ENCODE data around the gene CCDC13.

The CCDC13 gene

DNA sequence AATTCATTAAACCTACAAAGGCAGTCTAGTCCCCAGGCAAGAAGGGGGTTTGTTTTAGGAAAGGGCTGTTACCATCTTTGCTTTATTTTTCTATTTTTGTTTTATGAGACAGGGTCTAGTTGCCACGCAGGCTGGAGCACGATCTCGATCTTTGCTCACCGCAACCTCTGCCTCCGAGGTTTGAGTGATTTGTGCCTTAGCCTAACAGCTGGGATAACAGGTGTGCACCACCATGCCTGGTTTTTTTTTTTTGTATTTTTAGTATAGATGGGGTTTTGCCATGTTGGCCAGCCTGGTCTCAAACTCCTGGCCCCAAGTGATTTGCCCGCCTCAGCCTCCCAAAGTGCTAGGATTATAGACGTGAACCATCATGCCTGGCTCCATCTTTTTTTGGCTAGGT, 26.3 kb upstream of the CCDC13 start:
- DNase-seq: no peak

DNA sequence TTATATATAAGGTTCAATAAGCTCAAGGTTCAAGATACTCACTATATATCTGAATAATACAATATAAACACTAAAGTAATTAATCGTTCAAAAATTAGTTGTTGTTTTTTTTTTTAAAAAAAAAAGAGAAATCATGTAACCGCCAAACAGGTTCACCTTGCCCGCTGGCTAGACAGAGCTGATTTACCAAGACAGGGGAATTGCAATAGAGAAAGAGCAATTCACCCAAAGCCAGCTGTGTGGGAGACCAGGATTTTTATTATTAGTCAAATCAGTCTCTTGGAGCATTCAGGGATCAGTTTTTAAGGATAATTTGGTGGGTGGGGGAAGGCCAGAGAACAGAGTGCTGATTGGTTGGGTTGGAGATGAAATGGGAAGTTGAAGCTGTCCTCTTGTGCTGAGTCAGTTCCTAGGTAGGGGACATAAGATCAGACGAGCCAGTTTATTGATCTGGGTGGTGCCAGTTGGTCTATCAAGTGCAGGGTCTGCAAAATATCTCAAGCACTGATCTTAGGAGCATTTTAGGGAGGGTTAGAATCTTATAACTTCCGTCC, 23.4 kb upstream of the CCDC13 start:
- DNase-seq: no peak

DNA sequence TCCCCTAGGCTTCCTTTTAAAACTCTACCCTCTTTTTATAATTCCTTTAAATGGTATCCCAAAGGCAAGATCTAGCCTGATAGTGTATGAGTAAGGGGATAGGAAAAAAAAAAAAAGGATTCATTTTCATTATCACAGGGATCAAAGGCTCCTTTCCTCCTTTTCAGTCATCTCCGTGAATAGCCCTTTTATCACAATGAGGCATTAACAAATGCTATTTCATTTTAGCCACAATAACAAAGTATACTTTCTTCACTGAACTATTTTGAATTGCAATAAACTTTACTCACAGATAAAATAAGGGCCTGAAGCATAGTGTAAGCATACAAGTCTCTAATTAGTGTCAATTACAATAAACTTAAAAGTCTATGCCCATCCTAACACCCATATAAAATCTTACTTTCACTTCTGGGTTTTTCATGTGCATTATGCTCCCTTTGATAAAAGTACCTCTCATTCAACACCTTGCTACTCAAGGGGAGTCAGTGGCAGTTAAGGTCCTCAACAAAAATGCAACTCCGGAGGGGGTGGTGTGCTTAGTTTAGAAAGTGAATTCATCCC, 22.6 kb upstream of the CCDC13 start:
- no peak for DNase-seq

DNA sequence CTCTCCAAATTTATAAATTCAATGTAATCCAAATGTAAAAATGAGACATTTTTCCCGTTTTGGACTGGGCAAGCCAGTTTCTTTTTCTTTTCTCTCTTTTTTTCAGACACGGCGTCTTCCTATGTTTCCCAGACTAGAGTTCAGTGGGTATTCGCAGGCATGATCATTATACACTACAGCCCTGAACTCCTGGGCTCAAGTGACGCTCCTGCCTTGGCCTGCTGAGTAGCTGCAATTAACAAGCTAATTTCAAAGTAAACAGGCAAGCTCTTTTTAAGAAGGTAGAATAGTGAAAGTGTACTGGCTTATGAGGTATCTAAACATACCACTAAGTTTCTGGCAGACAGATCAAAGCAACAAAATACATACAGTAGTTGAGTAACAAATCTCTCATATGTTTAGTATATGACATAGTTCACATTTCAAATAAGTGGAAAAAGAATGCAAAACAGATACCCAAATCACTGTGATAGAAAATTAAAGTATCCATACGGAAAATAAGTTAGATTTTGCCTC, 17.7 kb upstream of the CCDC13 start:
- no peak for DNase-seq

DNA sequence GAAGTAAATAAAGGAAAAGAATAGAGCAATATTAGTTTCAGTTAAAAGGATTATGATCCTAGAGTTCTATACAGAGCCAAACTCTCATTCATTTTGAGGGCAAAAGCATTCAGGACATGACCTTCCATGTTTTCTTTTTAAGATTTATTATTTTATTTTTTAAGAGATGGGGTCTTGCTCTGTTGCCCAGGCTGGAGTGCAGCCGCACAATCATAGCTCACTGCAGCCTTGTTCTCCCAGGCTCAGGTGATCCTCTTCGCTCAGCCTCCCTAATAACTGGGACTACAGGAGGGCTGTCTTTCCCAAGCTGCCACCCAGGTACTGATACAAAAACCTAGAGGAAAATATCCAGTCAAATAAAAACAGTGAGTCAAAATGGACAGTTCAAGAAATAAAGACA, 13.6 kb upstream of the CCDC13 start:
- no peak for DNase-seq

GRCh38 chr3:42786212-42786611, 13.2 kb upstream of the CCDC13 start:
- DNase-seq: no peak

GRCh38 chr3:42780892-42781700, 8.0 kb upstream of the CCDC13 start:
- no peak for DNase-seq

- DNase-seq: no peak
These were observed 7.3 kb upstream of the CCDC13 start for GRCh38 chr3:42780398-42780797.

- no peak for DNase-seq
These were observed 5.6 kb upstream of the CCDC13 start for GRCh38 chr3:42778644-42779043.

- DNase-seq: no peak
These were observed 327 bp upstream of the CCDC13 start for GRCh38 chr3:42773409-42773751.

DNA sequence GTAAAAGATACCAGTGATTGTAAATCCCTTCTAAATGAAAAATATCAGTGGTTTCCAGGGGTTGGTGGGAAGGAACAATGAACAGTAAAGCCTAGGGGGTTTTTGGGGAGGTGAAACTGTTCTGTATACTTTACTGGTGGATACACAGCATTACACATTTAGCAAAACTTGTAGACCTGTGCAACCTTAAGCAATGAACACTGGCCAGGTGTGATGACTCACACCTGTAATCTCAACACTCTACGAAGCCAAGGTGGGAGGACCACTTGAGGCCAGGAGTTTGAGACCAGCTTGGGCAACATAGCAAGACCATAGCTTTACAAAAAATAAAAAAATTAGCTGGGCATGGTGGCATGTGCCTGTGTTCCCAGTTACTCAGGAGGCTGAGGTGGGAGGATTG, 1.8 kb downstream of the CCDC13 start:
- no peak for DNase-seq

DNA sequence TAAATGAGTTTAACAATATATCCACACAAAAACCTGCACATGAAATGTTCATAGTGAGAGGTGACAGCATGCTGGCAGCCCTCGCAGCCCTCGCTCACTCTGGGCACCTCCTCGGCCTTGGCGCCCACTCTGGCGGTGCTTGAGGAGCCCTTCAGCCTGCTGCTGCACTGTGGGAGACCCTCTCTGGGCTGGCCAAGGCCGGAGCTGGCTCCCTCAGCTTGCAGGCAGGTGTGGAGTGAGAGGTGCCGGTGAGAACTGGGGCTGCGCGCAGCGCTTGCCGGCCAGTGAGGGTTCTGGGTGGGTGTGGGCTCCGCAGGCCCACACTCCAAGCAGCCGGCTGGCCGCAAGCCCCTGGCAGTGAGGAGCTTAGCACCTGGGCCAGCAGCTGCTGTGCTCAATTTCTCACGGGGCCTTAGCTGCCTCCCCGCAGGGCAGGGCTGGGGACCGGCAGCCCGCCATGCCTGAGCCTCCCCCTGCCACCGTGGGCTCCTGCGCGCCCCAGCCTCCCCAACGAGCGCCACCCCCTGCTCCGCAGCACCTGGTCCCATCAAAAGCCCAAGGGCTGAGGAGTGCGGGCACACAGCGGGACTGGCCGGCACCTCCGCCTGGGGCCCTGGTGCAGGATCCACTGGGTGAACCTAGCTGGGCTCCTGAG, 3.4 kb downstream of the CCDC13 start:
- DNase-seq: no peak

DNA sequence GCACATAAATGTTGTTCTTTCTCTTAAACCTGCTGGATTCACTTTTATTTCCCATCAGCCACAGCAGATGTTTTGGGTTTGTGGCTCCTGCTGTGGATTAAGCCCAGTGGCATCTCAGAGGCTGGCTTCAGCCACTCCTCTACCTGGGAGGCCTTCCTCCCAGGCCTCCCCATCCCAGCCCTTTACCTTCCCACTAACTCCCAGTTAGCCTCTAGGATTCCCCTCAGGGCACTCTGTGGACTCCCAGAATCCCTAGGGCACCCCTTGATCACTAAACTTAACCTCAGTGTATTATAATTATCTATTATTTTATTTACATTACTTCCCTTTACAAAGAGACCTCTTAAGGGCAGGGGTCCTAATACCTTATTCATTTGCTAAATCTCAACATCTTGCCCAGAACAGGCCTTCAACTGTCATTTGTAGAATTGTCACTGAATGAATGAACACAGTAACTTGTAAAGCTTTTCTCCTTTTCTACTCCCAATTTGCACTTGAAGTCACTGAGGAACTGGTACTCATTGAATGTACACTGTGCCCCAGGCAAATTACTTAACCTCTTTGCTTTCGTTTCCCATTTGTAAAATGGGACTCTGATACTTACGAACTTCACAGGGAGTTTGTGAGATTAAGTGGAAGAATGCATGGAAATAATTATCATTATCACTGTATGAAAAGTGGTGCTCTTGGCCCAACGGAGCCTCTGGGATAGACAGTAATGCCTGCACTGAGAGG, 8.3 kb downstream of the CCDC13 start:
- DNase-seq: no peak

GRCh38 chr3:42764115-42764514, 8.9 kb downstream of the CCDC13 start:
- DNase-seq: no peak

- no peak for DNase-seq
These were observed 10.0 kb downstream of the CCDC13 start for GRCh38 chr3:42763021-42763420.

DNA sequence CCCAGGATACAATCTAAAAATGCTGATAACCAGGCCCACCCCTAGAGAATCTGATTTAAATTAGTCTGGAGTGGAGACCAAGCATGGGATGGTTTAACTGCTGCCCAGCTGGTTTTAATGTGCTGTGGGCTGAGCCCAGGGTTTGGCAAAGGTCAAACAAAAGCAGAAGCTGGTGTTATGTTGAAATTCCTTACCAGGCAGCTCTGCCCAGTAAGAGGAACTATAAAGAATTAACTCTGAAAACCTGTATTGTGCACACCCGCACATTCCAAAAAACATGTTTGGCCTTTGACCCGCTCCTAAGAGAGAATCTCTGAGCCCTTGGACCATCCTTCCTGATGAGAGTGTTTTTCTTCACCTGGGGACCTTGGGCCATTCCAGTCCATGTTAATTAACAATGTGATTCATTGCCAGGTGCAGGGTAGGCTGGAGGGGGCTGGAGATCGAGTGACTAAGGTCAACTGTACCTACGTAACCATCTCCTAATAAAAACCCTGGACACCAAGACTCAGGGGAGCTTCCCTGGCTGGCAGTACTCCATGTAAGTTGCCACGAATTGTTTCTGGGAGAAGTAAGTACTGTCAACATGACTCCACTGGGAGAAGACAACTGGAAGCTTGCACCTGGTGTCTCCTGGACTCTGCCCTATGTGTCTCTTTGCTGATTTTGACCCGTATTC, 10.9 kb downstream of the CCDC13 start:
- DNase-seq: no peak

- DNase-seq: no peak
These were observed 14.9 kb downstream of the CCDC13 start for GRCh38 chr3:42758126-42758525.

DNA sequence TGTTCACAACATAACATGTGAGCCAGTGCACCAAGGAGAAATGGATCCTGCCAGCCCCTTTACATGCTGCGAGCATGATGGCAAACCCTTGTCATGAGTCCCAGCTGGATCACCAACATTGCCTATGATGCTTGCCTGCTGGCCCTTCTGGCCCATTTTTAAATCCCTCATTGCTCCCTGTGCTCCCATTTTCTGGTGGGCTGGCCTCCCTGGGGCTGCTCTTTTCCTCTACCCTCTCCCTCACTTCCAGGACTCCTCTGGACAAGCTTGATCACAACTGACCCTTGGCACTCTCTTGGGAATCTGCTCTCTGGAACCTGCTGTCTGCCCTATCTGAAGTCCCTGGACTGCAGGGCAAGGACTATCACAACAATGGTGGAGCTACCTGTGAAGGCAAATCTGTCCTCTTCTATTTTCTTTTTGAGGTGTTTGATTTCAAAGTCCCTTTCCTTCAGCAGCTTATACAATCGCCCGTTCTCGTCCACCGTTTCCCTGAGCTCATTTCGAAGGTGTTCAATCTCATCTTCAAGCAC, 16.3 kb downstream of the CCDC13 start:
- DNase-seq: peak; percentile 15

GRCh38 chr3:42755681-42756578, 17.1 kb downstream of the CCDC13 start:
- DNase-seq: peak; percentile 48

- DNase-seq: peak; percentile 23
These were observed 19.3 kb downstream of the CCDC13 start for GRCh38 chr3:42753757-42754156.

DNA sequence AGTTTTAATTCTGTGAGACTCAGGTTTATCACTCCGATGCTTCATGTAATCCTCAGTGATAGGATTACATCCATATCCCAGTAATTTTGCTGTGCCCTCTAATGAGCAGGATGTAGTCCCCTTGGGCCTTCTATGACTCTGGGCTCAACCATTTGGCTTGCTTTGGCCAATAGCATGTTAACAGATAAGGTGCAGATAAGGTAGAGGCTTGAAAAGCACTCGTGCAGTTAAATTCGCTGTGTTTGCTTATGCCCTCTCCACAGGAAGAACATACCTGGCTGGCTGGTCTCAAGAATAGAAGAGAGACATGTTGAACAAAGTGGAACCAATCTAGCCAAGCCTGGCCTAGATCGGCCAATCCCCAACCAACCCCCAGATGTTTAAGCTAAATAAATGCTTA, 20.1 kb downstream of the CCDC13 start:
- no peak for DNase-seq
